PFSK-1 (cell line): ENCODE measurements around the gene LZTS2.

ENCODE experiments used
- POLR2AphosphoS5 ChIP-seq: IDR thresholded peaks from 2 replicates; pipeline ENCODE4 v1.6.1; 2012; ENCODE audit warnings: low read depth, mild to moderate bottlenecking, control low read depth, low read length, moderate library complexity
- REST ChIP-seq, 2 experiments: IDR thresholded peaks; 2 replicates each; pipeline versions ENCODE4 v1.6.1 to v1.8.0; 2011 to 2012; ENCODE audit warnings: low read depth in 2 of 2, low read length in 2 of 2, control low read depth in 1 of 2, inconsistent platforms in 1 of 2, mild to moderate bottlenecking in 1 of 2, moderate library complexity in 1 of 2; ENCODE audit not compliant: insufficient read depth in 1 of 2
- SIN3A ChIP-seq: IDR thresholded peaks from 2 replicates; pipeline ENCODE4 v1.6.1; 2012; ENCODE audit warnings: mild to moderate bottlenecking, low read length, moderate library complexity, borderline replicate concordance; ENCODE audit not compliant: insufficient read depth
- TAF1 ChIP-seq: IDR thresholded peaks from 2 replicates; pipeline ENCODE4 v1.6.1; 2012; ENCODE audit warnings: low read length, control low read depth, borderline replicate concordance; ENCODE audit not compliant: insufficient read depth

DNA sequence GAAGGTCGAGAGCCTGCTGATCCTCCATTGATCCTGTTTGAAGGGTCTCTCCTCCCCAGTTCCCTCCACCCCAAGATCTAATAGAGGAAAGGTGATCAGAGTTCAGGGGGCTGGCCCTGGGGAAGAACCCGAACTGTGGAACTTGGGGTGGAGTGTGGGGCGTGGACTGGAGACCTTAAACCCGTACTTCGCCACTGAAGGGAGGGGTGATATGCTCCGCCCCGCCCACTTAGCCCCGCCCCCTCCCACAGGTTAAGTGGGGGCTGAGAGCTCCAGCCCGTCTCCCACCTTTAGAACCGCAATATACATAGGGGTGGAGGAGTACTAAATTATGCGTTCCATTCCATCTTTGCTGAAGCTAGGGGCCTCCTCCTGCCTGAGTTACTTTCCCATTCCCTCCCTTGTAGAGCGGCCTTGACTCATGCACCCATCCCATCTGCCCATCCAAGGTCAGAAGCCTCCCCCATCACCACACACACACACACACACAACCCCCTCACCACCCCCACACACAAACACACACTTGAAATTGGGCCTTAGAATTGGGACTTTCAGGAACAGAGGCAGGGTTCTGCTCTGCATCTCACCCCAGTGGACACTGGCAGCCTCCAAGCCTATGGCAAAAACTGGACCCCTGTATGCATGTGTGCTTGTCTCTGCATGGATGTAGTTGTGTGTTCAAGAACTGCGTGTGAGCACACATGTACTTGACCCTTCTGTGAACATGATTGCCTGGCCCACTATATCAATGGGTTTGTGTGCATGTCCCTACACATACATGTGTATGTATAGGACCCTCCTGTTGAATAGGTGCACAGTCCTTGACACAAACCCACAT lies 29.3 kb upstream of the LZTS2 start:
- TF ChIP-seq SIN3A, result no peak
- TF ChIP-seq TAF1, result no peak
- no peak for TF ChIP-seq POLR2AphosphoS5
- no peak for TF ChIP-seq REST (IDR thresholded peaks at IDR 0.05; ENCODE audit: insufficient read depth in 1 of 2, low read depth in 2 of 2, low read length in 2 of 2)
